K562 (cell line): Measurements from ENCODE around the gene RNF31. TPM values are rescaled to one million over a fixed set of nuclear protein-coding genes. Genes with fewer than 3 reads are reported as not detected.
A peak's percentile ranks its signal among the peaks of the same experiment; 100 is the strongest.

ENCODE experiments used
- ATAC-seq: fragments of 200-7000 bp; cut with Tn5 transposase; 3 replicates; pipeline ENCODE4 v1.9.1; 2020; ENCODE audit warnings: moderate library complexity
- BruUV-seq: library from RNA; stranded (reverse); fragments of 400-500 nt; replicated peaks from 2 replicates; lab custom pipeline; 2021; lab: Mats Ljungman, UMichigan
- CTCF ChIA-PET: fragments of 300-600 bp; formaldehyde crosslinking; extraction: SDS; loops from one replicate; lab custom pipeline; 2021; ENCODE audit warnings: low intra/inter-chr PET ratio; lab: Yijun Ruan, JAX
- POLR2A ChIA-PET: fragments of 300-600, 350-650 bp; sonication (Branson Sonifier 250); formaldehyde crosslinking; extraction: SDS; loops from one replicate; lab custom pipeline; 2021; ENCODE audit warnings: antibody characterized with exemption, inconsistent platforms; lab: Yijun Ruan, JAX
- DNase-seq, 4 experiments: peaks; one replicate each; pipeline versions ENCODE4 v3.0.0 to v3.0.0-alpha.2; 2011 to 2018; ENCODE audit warnings: low spot score in 3 of 4, mixed read lengths in 3 of 4; ENCODE audit errors: extremely low read depth in 1 of 4
- FAIRE-seq: peaks from 2 replicates; lab custom pipeline; 2011; peaks lifted over from hg19 to GRCh38; lab: Jason Lieb, UNC
- H2AFZ ChIP-seq: 2 replicates; pipeline ENCODE4 v1.6.0; 2011; ENCODE audit warnings: low read depth, low read length, control low read depth, inconsistent platforms
- H3K27ac ChIP-seq: fragments of 200-600 bp; 3 replicates; pipeline ENCODE4 v1.8.0; 2011; ENCODE audit warnings: low read depth, mild to moderate bottlenecking, control low read depth, inconsistent platforms, low read length, moderate library complexity, mixed read lengths; ENCODE audit errors: extremely low read depth
- H3K27me3 ChIP-seq, 2 experiments: fragments of 300-600 bp in 1 of 2; 2 replicates in 1 of 2; 3 replicates in 1 of 2; pipeline versions ENCODE4 v1.6.0 to v1.8.0; 2011; ENCODE audit warnings: inconsistent platforms in 2 of 2, low read length in 2 of 2, mild to moderate bottlenecking in 1 of 2, mixed read lengths in 1 of 2, moderate library complexity in 1 of 2; ENCODE audit not compliant: control insufficient read depth in 2 of 2, insufficient read depth in 2 of 2
- H3K36me3 ChIP-seq: fragments of 300-600 bp; 3 replicates; pipeline ENCODE4 v1.8.0; 2011; ENCODE audit warnings: mild to moderate bottlenecking, low read length, inconsistent platforms; ENCODE audit not compliant: control insufficient read depth, insufficient read depth
- H3K4me1 ChIP-seq, 2 experiments: fragments of 200-600 bp in 1 of 2; replicated peaks in 1 of 2; 2 replicates in 1 of 2; 3 replicates in 1 of 2; pipeline versions ENCODE4 v1.5.1 to v1.8.0; 2011; ENCODE audit warnings: inconsistent platforms in 2 of 2, low read length in 2 of 2, mild to moderate bottlenecking in 1 of 2, mixed read lengths in 1 of 2, moderate library complexity in 1 of 2; ENCODE audit not compliant: control insufficient read depth in 2 of 2, insufficient read depth in 2 of 2
- H3K4me2 ChIP-seq: 2 replicates; pipeline ENCODE4 v1.6.1; 2011; ENCODE audit warnings: low read length, control low read depth, inconsistent platforms, mixed read lengths; ENCODE audit not compliant: insufficient read depth
- H3K4me3 ChIP-seq: fragments of 200-600 bp; sonication (generic), shearing (Covaris generic); 2 replicates; pipeline ENCODE4 v1.5.1; 2016; ENCODE audit warnings: control low read depth, inconsistent platforms
- H3K79me2 ChIP-seq: fragments of 200-600 bp; 3 replicates; pipeline ENCODE4 v1.8.0; 2011; ENCODE audit warnings: low read length, inconsistent platforms; ENCODE audit not compliant: control insufficient read depth, insufficient read depth
- H3K9ac ChIP-seq, 2 experiments: 2 replicates each; pipeline versions ENCODE4 v1.6.0 to v1.6.1; 2011; ENCODE audit warnings: low read depth in 2 of 2, low read length in 2 of 2, control low read depth in 1 of 2, inconsistent platforms in 1 of 2, mild to moderate bottlenecking in 1 of 2, mixed read lengths in 1 of 2; ENCODE audit not compliant: insufficient read depth in 1 of 2
- H3K9me1 ChIP-seq: one replicate; pipeline ENCODE4 v1.6.0; 2011; ENCODE audit warnings: inconsistent platforms, mild to moderate bottlenecking, low read length, moderate library complexity; ENCODE audit not compliant: control insufficient read depth, insufficient read depth
- H3K9me3 ChIP-seq: replicated peaks from 2 replicates; pipeline ENCODE4 v1.5.1; 2011; ENCODE audit warnings: low read depth, low read length, inconsistent platforms; ENCODE audit not compliant: control insufficient read depth, insufficient read depth
- H4K20me1 ChIP-seq: replicated peaks from 2 replicates; pipeline ENCODE4 v1.6.1; 2011; ENCODE audit warnings: low read length, inconsistent platforms, mixed read lengths; ENCODE audit not compliant: control insufficient read depth, insufficient read depth
- HMGXB4 ChIP-seq: sonication (generic); formaldehyde crosslinking; IDR thresholded peaks from 2 replicates; pipeline ENCODE4 v1.8.1; 2023; ENCODE audit warnings: mild to moderate bottlenecking, missing genetic modification reagents
- KDM2B ChIP-seq: fragments of 250-450 bp; sonication (Bioruptor Pico); IDR thresholded peaks from 2 replicates; pipeline ENCODE4 v1.8.0; 2021; ENCODE audit warnings: mild to moderate bottlenecking, moderate library complexity
- RBM34 ChIP-seq: fragments of 200-400 bp; formaldehyde crosslinking; IDR thresholded peaks from 2 replicates; pipeline ENCODE4 v1.6.1; 2018; ENCODE audit warnings: low read length, borderline replicate concordance; ENCODE audit not compliant: insufficient read depth
- TAF15 ChIP-seq: fragments of 200-400 bp; formaldehyde crosslinking; IDR thresholded peaks from 2 replicates; pipeline ENCODE4 v1.6.1; 2017; ENCODE audit warnings: mild to moderate bottlenecking, low read depth, low read length, moderate library complexity
- ZBTB43 ChIP-seq: sonication (generic); formaldehyde crosslinking; IDR thresholded peaks from 2 replicates; pipeline ENCODE4 v1.8.0; 2023; ENCODE audit warnings: mild to moderate bottlenecking, missing genetic modification reagents
- ZBTB5 ChIP-seq: fragments of 450-650 bp; IDR thresholded peaks from 2 replicates; pipeline ENCODE4 v1.6.1; 2017; ENCODE audit warnings: antibody characterized with exemption
- ZNF444 ChIP-seq: fragments of 250-450 bp; sonication (Bioruptor Pico); IDR thresholded peaks from 2 replicates; pipeline ENCODE4 v1.4.0; 2020; ENCODE audit warnings: mild to moderate bottlenecking, moderate library complexity
- ZNF644 ChIP-seq: fragments of 200-800 bp; sonication (Bioruptor generic); IDR thresholded peaks from 2 replicates; pipeline ENCODE4 v1.6.1; 2016; ENCODE audit warnings: low read depth, missing genetic modification characterization, missing compliant biosample characterization
- whole genome bisulfite sequencing: fragments of 100-300 bp; shearing (Covaris generic); methylation state at CpG from one replicate; pipeline ENCODE4 v1.1.6; 2016; ENCODE audit warnings: low coverage, mixed read lengths; ENCODE audit not compliant: insufficient coverage; ENCODE audit errors: missing lambda C conversion rate; 5-methylcytosine and 5-hydroxymethylcytosine counted together
- in situ Hi-C: fragments of 300-500 bp; cut with MboI; formaldehyde crosslinking; loops from 4 replicates; pipeline ENCODE4 v1.15.0; 2018; ENCODE audit warnings: inconsistent platforms, mixed read lengths
- intact Hi-C: fragments of 100-400 bp; cut with micrococcal nuclease; formaldehyde crosslinking; loops from 2 replicates; pipeline ENCODE4 v1.14.2; 2022
- polyA plus RNA-seq, 8 experiments: library from polyadenylated mRNA; depleted of rRNA in 4 of 8; stranded (reverse) in 5 of 8; unstranded in 3 of 8; fragments of >200 nt; fragmentation: Nextera tagmentation in 2 of 8; fragmentation: Illumina TruSeq in 1 of 8; extraction: Ambion mirVana in 2 of 8; extraction: Trizol in 1 of 8; gene quantifications; 2 replicates each; pipeline versions ENCODE4 v1.2.1 to v1.2.3, GENCODE V29; 2011 to 2014; ENCODE audit warnings: inconsistent platforms in 1 of 8, missing spikeins in 1 of 8
- total RNA-seq, 7 experiments: library from RNA; depleted of rRNA in 6 of 7; stranded (reverse); fragments of >200 nt in 6 of 7; fragmentation: Illumina TruSeq in 2 of 7; extraction: Trizol in 2 of 7; gene quantifications; 2 replicates each; pipeline versions ENCODE4 v1.2.1 to v1.2.3, GENCODE V29; 2011 to 2021; ENCODE audit warnings: low replicate concordance in 1 of 7
- TF ChIP-seq, protein P1 (sequence below): fragments of 450-650 bp; formaldehyde crosslinking; IDR thresholded peaks from 2 replicates; pipeline ENCODE4 v1.4.0; 2022; ENCODE audit warnings: mild to moderate bottlenecking, moderate library complexity

Gene RNF31
- total and polyA plus RNA-seq, 9 of the 15 experiments (the other 6 are each of a cell fraction or from before 2014, with no cell fraction given): 3.1 to 47.6 (median 19.1) TPM

DNA sequence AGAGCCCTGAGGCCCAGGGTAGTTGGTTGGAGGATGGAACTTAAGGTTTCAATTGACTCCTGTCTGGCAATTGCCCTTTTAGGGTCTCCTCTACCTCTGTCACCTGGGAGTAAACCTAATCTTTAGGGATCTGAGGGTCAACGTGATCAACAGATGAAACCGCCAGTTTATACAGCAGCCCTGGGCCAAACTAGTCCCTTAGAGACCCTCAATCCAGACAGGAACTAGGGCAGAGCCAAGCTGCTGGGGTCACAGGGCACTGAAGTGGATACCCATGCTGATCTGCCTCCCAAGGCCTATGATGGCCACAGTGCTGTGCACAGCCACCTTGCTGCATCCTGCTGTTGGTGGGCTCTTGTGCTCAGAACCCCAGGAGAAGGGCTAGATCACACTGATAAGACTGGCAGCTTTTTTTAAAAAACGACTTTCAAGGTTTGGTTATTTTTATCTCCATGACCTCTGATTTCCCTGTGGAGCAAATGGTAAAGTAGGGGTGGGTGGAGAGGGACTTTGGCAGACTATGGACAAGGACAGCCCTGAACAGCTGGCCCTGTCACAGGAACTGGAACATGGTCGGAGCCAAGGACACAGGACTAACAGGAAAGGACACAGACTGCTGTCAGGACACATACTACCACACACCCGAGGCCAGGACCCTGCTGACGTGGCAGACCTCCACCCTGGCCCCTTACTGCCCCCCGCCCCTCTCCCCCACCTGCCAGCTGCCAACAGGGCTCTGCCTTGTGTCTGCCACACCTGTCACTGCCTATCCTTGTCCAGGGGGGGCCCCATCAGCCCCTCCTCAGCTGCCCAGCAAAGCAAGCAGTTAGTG is 16.4 kb upstream of the RNF31 start:
- H3K79me2 ChIP-seq: no peaks in the 10 kb centered on the region
- no peak overlapping the region for H3K27ac ChIP-seq
- BruUV-seq: no TSS peak
- no peak for ATAC-seq
- H3K9me1 ChIP-seq: no peaks in the 10 kb centered on the region
- no peak overlapping the region for H3K4me2 ChIP-seq
- in situ Hi-C loops: no loop called here
- no peak for DNase-seq
- ChIA-PET POLR2A (interaction anchor here (0.6 to 0.7 kb wide), 3 partner anchors 10 to 139 kb away, joined by 3 read pairs; no protein-coding TSS in a partner anchor), CTCF (no interaction called here)
- H2AFZ ChIP-seq: no peak overlapping the region
- no peak for FAIRE-seq
- H3K27me3 ChIP-seq: no peaks in the 10 kb centered on the region
- no peaks in the 10 kb centered on the region for H4K20me1 ChIP-seq
- H3K4me3 ChIP-seq: no peak overlapping the region
- H3K4me1 ChIP-seq: peaks cover 4 to 18% of the 10 kb centered on the region in 2 experiments; a peak in 4 of 5 replicates
- no peak for TF ChIP-seq KDM2B (CRISPR knock-in tag)
- TF ChIP-seq ZBTB5: no peak
- no peak for TF ChIP-seq ZNF644 (tag)
- no peak for TF ChIP-seq ZNF444 (CRISPR knock-in tag)
- no peak for TF ChIP-seq TAF15
- no peak for TF ChIP-seq ZBTB43 (CRISPR knock-in tag)
- no peak for TF ChIP-seq RBM34
- TF ChIP-seq HMGXB4 (CRISPR knock-in tag): no peak
- TF ChIP-seq, protein P1, sequence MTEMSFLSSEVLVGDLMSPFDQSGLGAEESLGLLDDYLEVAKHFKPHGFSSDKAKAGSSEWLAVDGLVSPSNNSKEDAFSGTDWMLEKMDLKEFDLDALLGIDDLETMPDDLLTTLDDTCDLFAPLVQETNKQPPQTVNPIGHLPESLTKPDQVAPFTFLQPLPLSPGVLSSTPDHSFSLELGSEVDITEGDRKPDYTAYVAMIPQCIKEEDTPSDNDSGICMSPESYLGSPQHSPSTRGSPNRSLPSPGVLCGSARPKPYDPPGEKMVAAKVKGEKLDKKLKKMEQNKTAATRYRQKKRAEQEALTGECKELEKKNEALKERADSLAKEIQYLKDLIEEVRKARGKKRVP: no peak
- H3K9ac ChIP-seq: peak overlapping the region in 1 of 2 experiments; percentile 64; a peak in 2 of 4 replicates
- WGBS: 20% methylated on average over 5 of the region's 7 CpGs
- no peaks in the 10 kb centered on the region for H3K9me3 ChIP-seq
- no peaks in the 10 kb centered on the region for H3K36me3 ChIP-seq
- intact Hi-C loops: no loop called here
